ENCODE results near the gene MEIOC. TPM values are rescaled to one million over a fixed set of nuclear protein-coding genes. Genes with fewer than 3 reads are reported as not detected.
"Not testable (repeated sequence)": the region's sequence is repeated elsewhere in the genome, so short reads cannot be mapped to it uniquely, and the experiment has no call there.

MEIOC gene
- total RNA-seq, 2 donors from 2014 or later = not detected

- Histone ChIP-seq H3K27ac (no peak overlapping the region), H3K36me3 (no peaks in the 10 kb centered on the region), H3K9me3 (no peaks in the 10 kb centered on the region), H3K4me3 (no peak overlapping the region), H3K27me3 (replicated peaks; ENCODE audit: insufficient read depth) (no peaks in the 10 kb centered on the region), H3K4me1 (ENCODE audit: control insufficient read depth in 1 of 2, low read depth in 2 of 2) (peaks cover 8 to 29% of the 10 kb centered on the region in 2 donors)
- DNase-seq (ENCODE audit: low spot score) = no peak
- TF ChIP-seq, protein P1, sequence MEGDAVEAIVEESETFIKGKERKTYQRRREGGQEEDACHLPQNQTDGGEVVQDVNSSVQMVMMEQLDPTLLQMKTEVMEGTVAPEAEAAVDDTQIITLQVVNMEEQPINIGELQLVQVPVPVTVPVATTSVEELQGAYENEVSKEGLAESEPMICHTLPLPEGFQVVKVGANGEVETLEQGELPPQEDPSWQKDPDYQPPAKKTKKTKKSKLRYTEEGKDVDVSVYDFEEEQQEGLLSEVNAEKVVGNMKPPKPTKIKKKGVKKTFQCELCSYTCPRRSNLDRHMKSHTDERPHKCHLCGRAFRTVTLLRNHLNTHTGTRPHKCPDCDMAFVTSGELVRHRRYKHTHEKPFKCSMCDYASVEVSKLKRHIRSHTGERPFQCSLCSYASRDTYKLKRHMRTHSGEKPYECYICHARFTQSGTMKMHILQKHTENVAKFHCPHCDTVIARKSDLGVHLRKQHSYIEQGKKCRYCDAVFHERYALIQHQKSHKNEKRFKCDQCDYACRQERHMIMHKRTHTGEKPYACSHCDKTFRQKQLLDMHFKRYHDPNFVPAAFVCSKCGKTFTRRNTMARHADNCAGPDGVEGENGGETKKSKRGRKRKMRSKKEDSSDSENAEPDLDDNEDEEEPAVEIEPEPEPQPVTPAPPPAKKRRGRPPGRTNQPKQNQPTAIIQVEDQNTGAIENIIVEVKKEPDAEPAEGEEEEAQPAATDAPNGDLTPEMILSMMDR (IDR thresholded peaks at IDR 0.05) = no peak
- no peak for ATAC-seq (ENCODE audit: insufficient number of reproducible peaks, low FRiP score, low read depth)
Measured at GRCh38 chr17:44610871-44611270, 45.4 kb upstream of the MEIOC start.

GRCh38 chr17:44614862-44615261 is 41.4 kb upstream of the MEIOC start:
- TF ChIP-seq, protein P1 (IDR thresholded peaks at IDR 0.05) = no peak
- Histone ChIP-seq H3K27me3 (replicated peaks; ENCODE audit: insufficient read depth) (no peaks in the 10 kb centered on the region), H3K9me3 (no peaks in the 10 kb centered on the region), H3K36me3 (no peaks in the 10 kb centered on the region), H3K4me3 (no peak overlapping the region), H3K4me1 (ENCODE audit: control insufficient read depth in 1 of 2, low read depth in 2 of 2) (peaks cover 0 to 14% of the 10 kb centered on the region in 2 donors), H3K27ac (no peak overlapping the region)
- ATAC-seq (ENCODE audit: insufficient number of reproducible peaks, low FRiP score, low read depth) (no peak), DNase-seq (ENCODE audit: low spot score) (no peak)

DNA sequence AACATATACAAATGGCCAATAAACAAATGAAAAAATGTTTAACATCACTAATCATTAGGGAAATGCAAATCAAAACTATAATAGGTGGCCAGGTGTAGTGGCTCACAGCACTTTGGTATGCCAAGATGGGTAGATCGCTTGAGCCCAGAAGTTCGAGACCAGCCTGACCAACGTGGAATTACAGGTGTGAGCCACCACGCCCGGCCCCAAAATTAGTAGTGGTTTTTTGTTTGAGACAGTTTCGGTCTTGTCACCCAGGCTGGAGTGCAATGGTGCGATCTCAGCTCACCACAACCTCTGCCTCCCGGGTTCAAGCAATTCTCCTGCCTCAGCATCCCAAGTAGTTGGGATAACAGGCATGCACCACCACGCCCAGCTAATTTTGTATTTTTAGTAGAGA is 37.6 kb upstream of the MEIOC start:
- H3K36me3 ChIP-seq; H3K9me3 ChIP-seq; H3K4me3 ChIP-seq; H3K27me3 ChIP-seq (replicated peaks; ENCODE audit: insufficient read depth); ATAC-seq (ENCODE audit: insufficient number of reproducible peaks, low FRiP score, low read depth); H3K27ac ChIP-seq; DNase-seq (ENCODE audit: low spot score); H3K4me1 ChIP-seq (ENCODE audit: control insufficient read depth in 1 of 2, low read depth in 2 of 2): not testable (repeated sequence)

GRCh38 chr17:44623070-44623725 is 33.1 kb upstream of the MEIOC start:
- no peak overlapping the region for H3K4me3 ChIP-seq
- no peak overlapping the region for H3K27ac ChIP-seq
- no peaks in the 10 kb centered on the region for H3K9me3 ChIP-seq
- no peaks in the 10 kb centered on the region for H3K27me3 ChIP-seq (replicated peaks; ENCODE audit: insufficient read depth)
- TF ChIP-seq, protein P1 (IDR thresholded peaks at IDR 0.05) = no peak
- DNase-seq (ENCODE audit: low spot score) (no peak), ATAC-seq (ENCODE audit: insufficient number of reproducible peaks, low FRiP score, low read depth) (no peak)
- no peaks in the 10 kb centered on the region for H3K36me3 ChIP-seq
- H3K4me1 ChIP-seq (ENCODE audit: control insufficient read depth in 1 of 2, low read depth in 2 of 2) = no peaks in the 10 kb centered on the region

DNA sequence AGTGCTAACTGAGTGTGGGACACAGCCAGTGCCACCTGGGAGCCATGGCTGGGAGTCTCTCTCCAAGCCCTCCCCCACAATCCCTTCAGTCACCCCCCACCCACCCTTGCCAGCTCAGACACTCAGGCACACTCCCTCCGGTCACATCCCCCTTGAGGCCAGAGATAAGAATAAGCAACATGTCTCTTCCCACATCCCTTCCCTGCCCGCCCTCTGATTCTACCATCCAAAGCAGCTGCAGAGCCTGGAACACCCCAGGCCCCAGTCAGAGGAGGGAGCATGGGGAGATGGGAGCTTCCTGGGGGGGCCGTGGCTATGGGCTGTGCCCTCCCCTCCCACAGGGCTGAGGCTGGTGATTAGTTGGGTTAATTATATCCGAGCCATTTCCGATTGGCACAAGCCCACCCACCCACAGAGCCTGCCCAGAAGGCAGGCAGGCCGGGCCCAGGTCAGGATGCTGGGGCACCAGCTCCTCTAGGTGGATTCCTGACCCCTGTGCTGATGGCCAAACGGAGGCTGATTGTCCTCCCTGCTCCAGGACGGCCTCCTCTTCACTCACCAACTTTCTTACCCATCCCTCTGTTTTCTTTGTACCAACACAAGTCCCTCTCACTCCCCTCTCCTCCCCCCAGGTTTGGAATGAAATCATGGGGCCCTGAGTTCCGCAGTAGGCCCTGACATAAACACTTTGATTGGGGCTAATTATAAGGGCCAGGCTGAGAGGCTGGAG is 28.6 kb upstream of the MEIOC start:
- DNase-seq (ENCODE audit: low spot score) (no peak), ATAC-seq (ENCODE audit: insufficient number of reproducible peaks, low FRiP score, low read depth) (no peak)
- Histone ChIP-seq H3K36me3 (no peaks in the 10 kb centered on the region), H3K27me3 (replicated peaks; ENCODE audit: insufficient read depth) (no peaks in the 10 kb centered on the region), H3K4me3 (peak overlapping the region; percentile 4), H3K27ac (peak overlapping the region; percentile 8 to 26), H3K9me3 (no peaks in the 10 kb centered on the region), H3K4me1 (ENCODE audit: control insufficient read depth in 1 of 2, low read depth in 2 of 2) (no peaks in the 10 kb centered on the region)
- TF ChIP-seq, protein P1 (IDR thresholded peaks at IDR 0.05) = no peak
